Femur (tissue), 1 donor: Measurements from ENCODE around the gene P2RX4.
"Not testable (repeated sequence)": the region's sequence is repeated elsewhere in the genome, so short reads cannot be mapped to it uniquely, and the experiment has no call there.

ENCODE experiments used
- DNase-seq: peaks from one replicate; pipeline ENCODE4 v3.0.0-alpha.2; 2017

P2RX4 gene, protein sequence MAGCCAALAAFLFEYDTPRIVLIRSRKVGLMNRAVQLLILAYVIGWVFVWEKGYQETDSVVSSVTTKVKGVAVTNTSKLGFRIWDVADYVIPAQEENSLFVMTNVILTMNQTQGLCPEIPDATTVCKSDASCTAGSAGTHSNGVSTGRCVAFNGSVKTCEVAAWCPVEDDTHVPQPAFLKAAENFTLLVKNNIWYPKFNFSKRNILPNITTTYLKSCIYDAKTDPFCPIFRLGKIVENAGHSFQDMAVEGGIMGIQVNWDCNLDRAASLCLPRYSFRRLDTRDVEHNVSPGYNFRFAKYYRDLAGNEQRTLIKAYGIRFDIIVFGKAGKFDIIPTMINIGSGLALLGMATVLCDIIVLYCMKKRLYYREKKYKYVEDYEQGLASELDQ

DNA sequence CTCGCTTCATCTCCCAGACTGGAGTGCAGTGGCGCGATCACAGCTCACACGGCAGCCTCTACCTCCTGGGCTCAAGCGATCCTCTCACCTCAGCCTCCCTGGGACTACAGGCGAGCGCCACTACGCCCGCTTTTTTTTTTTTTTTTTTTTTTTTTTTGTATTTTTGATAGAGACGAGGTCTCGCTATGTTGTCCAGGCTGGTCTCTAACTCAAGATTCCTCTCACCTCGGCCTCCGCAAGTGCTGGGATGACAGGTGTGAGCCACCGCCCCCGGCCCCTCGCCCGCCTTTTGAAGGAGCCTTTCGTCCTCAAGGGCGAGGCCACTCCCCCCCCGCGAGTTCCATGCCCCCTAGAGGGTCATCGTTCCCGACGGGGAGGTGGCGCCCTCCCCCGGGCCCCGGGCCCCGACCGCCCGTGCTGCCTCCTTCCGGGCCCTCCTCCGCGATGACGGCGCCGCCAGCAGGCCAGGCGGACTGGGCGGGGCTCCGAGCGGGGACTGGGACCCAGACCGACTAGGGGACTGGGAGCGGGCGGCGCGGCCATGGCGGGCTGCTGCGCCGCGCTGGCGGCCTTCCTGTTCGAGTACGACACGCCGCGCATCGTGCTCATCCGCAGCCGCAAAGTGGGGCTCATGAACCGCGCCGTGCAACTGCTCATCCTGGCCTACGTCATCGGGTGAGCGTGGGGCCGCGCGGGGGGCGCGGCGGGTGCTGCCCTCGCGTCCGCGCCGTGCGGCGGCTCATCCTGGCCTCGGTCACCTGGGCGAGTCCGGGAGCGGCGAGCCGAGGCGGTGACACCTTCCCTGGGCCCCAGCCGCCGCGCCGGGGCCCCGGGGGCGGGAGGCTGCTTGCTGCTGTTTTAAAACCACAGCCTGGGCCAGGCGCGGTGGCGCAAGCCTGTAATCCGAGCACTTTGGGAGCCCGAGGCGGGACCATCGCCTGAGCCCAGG is at the start of gene P2RX4:
Gene P2RX4 (plus strand): TSS at position 506 of the 949 bp plus-strand sequence. CDS start 36 bp downstream, at position 542.
- peak; percentile 90 for DNase-seq

DNA sequence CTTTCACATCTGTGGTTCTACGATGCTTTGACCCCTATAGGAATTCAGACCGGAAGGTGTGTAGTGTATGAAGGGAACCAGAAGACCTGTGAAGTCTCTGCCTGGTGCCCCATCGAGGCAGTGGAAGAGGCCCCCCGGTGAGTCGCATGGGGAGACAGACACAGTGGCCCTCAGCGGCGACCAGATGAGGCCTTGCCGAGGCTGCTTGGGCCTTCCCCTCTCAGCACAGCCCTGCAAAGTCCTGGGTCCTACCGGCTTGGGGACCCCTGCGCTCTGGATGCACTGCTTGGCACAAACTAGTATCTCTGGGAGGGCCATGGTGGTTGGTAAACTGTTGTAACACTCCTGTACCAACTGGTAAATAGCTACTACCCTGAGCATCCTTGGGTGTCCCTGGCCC is 47.5 kb upstream of the P2RX4 start:
- no peak for DNase-seq

DNA sequence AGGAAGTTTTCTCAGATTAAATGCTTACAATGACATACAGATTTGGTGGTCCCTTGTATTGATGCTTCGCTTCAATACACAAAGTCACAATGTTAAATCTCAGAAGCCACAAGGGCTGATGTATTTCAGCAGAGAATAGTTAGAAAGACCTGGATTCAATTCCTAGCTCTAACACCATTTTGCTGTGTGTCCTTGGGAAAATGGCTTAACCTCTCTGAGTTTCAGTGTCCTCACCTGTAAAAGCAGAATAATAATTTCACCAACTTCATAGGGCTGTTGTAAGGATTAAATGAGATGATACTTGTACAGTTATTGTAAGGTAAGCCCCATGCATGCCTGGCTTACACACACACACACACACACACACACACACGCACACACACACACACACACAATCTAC is 46.9 kb upstream of the P2RX4 start:
- no peak for DNase-seq

DNA sequence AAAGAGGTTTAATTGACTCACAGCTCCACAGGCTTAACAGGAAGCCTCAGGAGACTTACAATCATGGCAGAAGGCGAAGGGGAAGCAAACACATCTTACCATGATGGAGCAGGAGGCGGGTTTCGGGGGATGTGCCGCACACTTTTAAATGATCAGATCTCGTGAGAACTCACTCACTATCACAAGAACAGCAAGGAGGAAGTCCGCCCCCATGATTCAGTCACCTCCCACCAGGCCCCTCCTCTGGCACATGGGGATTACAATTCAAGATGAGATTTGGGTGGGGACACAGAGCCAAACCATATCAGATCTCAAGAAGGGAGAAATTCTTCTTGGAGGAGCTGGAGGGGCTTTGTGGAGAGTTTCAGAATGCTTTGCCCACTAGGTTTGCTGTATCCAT is 45.1 kb upstream of the P2RX4 start:
- not testable (repeated sequence) for DNase-seq

DNA sequence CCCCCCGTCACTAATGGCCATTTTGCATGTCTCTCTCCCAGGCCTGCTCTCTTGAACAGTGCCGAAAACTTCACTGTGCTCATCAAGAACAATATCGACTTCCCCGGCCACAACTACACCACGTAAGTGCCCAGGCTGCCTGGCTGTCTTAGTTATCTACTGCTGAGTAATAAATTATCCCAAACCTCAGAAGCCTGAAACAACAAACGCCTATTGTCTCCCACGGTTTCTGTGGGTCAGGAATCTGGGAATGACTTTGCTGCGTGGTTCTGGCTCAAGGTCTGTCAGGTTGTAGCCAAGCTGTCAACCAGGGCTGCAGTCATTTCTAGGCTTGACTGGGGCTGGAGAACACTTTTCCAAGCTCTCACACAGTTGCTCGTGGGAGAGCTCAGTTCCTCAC is 44.6 kb upstream of the P2RX4 start:
- DNase-seq, result no peak

DNA sequence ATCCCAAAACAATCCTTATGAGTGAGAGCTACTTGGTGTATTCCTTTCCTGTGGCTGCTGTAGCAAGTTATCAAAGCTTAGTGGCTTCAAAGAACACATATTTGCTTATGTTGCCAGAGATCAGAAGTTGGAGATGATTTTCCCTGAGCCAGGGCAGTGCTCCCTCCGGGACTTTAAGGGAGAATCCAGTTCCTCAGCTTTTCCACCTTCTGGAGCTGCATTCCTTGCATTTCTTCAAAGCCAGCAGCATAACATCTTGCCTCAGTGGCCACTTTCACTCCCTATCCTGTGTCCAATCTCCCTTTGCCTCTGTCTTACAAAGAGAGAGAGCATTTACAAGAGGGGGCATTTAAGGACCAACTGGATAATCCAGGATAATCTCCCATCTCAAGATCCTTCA is 43.6 kb upstream of the P2RX4 start:
- DNase-seq, result no peak

DNA sequence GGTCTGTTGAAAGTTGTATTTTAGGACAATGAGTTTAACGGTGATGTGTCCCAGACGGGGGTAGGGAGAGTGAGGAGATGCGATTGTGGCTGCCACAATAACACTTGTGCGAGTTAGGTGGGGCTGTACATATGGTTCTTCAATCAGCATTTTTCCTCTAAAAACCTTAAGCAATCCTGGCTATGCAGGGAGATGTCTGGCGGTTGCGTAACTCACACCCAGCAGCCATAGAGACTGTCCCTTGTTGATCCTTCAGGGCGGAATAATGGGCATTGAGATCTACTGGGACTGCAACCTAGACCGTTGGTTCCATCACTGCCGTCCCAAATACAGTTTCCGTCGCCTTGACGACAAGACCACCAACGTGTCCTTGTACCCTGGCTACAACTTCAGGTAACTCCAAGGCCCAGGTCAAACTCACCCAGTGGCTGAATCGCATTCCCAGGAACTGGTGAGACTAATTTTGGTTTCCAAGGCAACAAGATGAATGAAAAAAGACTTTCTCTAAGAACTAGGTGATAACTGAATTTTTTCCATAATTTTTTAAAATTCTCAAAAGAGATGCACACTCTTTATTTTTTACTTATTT is 42.6 kb upstream of the P2RX4 start:
- no peak for DNase-seq

DNA sequence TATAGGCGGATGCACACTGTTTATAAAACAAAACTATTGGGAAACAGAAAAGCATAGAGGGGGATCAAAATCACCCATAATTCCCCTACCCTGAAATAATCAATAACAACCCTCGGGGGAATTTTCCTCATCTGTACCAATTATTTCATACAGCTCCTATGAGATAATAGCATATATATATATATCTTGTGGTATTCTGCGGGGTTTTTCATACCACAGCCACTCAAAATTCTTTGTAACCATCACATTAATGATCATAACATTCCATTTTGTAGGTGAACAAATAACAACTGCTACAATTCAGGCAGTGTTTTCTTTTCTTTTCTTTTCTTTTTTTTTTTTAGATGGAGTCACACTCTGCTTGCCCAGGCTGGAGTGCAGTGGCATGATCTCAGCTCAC is 42.0 kb upstream of the P2RX4 start:
- no peak for DNase-seq

DNA sequence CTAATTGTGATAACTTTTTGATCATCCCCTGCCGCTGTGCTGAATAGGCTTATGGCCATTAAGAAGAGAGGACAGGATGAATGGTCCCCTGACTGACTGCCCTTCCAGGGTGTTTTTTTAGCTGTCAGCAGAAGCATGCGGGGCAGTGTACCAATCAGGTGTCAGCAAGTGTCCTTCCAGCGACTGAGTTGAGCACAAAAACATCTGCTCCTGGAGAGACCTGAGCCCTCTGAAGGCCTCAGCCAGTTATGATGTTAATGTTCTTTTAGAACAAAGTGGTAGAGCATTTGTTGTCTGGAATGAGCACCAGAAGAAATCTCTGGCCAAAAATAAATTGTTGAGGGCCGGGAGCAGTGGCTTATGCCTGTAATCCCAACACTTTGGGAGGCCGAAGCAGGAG is 39.8 kb upstream of the P2RX4 start:
- no peak for DNase-seq

DNA sequence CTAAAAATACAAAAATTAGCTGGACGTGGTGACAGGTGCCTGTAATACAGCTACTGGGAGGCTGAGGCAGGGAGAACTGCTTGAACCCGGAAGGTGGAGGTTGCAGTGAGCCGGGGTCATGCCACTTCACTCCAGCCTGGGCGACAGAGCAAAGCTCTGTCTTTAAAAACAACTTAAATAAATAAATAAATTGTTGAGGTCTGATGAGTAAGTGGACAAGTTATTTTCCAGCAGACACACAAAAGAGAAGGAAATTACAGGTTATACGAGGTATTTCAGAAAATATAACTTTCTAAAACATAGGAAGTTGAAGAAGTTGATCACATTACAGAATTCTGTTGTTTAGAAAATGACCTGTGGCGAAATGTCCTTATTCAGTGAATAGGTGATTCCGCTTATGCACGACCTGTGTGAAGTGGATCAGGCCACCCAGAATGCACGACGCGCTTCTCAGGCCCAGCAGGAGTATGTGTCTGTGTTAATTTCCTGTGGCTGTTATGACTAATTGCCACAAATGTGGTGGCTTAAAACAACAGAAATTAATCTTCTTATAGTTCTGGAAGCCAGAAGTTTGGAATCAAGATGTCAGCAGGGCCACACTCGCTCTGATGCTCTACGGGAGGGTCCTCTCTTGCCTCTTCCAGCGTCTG is 39.2 kb upstream of the P2RX4 start:
- no peak for DNase-seq

DNA sequence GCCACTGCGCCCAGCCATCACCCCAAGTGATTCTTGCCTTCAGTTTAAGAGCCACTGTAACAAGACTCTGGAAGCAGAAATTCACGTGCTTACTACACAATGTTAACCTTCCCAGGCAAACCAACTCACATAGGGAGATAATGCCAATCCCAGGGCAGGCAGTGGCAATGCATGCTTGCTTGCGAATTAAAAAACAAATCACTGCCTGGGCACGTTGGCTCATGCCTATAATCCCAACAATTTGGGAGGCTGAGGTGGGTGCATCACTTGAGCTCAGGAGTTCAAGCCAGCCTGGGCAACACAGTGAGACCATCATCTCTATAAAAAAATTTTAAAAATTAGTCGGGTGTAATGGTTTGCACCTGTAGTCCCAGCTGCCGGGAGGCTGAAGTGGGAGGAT is 37.8 kb upstream of the P2RX4 start:
- no peak for DNase-seq

DNA sequence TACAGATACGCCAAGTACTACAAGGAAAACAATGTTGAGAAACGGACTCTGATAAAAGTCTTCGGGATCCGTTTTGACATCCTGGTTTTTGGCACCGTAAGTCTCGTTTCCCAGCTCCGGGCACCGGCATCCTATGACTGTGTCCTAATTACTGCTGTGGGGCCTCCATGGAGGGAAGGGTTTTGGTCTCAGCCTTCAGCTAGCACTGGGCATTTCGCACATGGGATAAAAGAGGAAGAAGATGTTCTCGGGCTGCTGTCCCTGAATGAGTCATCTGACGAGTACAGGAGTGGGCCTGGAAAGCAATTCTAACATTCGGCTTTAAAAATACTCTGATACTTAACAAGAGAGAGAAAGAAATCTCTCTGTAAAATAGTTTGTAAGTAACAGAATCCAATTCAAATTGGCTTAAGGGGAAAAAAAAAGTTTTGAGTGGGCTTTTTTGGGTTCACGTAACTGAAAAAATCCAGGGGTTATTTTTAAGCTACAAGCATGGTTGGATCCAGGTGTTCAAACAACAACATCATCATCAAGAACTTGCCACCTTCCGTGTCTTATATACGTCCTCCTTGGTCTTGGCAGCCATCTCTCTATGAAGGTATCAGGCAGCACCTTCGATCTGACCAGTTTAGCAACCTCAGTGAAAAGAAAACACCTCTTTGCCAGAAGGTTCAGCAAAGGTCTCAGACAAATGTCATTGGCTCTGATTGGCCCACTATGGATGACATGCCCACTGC is 34.4 kb upstream of the P2RX4 start:
- DNase-seq, result no peak

DNA sequence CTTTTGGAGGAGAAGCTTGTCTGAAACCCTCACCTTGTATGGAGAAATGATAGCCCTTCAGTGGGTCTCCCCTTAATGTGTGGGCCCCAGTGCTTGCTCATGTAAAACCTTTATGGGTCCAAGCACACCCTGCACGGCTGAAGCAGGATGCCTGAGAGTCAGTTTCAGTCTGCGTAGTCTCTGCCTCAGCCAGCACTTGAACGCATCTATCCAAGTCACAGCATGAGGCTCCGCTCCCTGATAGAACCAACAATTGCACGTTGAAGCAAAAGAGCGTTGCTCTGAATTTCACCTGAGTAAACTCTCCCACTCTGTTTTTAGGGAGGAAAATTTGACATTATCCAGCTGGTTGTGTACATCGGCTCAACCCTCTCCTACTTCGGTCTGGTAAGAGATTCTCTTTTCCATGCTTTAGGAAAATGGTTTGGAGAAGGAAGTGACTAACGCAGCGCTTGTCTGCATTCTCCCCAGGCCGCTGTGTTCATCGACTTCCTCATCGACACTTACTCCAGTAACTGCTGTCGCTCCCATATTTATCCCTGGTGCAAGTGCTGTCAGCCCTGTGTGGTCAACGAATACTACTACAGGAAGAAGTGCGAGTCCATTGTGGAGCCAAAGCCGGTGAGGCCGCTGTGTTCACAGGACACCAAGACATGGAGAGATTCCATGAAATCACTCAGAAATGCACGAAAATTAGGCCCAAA is 33.0 kb upstream of the P2RX4 start:
- no peak for DNase-seq

DNA sequence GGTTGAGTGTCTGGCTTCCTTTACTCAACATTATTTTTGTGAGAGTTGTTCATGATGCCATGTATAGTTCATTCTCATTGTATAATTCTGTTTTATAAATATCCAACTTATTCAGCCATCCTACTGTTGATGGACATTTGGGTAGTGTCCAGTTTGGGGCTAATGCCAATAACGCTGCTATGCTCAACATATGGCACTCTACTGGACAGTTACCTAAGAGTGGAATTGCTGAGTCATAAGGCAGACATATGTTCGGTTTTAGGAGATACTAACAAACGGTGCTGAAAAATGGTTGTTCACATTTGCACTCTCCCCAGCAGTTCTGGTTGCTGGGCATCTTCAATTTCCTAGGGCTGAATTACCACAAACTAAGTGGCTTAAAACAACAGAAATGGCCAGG is 28.7 kb upstream of the P2RX4 start:
- no peak for DNase-seq

DNA sequence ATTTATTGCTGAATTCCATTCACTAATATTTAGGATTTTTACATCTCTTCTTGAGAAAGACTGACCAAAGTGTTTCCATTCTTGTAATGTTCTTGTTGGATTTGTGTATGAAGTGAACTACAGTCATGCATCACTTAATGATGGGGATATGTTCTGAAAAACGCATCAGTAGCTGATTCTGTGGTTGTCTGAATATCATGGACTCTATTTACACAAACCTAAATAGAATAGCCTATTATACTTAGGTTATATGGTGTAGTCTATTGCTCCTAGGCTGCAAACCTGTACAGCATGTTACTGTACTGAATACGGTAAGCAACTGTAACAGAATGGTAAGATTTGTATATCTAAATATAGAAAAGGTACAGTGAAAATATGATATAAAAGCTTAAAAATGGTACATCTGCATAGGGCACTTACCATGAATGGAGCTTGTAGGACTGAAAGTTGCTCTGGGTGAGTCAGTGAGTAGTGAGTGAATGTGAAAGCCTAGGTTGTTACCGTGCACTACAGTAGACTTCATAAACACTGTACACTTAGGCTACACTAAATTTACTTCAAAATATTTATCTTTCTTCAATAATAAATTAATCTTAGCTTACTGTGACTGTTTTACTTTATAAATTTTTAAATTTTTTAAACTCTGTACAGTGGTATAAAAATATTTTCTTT is 27.6 kb upstream of the P2RX4 start:
- DNase-seq, result no peak

DNA sequence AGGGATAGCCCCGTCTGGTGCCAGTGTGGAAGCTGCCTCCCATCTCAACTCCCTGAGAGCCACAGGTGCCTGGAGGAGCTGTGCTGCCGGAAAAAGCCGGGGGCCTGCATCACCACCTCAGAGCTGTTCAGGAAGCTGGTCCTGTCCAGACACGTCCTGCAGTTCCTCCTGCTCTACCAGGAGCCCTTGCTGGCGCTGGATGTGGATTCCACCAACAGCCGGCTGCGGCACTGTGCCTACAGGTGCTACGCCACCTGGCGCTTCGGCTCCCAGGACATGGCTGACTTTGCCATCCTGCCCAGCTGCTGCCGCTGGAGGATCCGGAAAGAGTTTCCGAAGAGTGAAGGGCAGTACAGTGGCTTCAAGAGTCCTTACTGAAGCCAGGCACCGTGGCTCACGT is 25.5 kb upstream of the P2RX4 start:
- DNase-seq, result no peak

DNA sequence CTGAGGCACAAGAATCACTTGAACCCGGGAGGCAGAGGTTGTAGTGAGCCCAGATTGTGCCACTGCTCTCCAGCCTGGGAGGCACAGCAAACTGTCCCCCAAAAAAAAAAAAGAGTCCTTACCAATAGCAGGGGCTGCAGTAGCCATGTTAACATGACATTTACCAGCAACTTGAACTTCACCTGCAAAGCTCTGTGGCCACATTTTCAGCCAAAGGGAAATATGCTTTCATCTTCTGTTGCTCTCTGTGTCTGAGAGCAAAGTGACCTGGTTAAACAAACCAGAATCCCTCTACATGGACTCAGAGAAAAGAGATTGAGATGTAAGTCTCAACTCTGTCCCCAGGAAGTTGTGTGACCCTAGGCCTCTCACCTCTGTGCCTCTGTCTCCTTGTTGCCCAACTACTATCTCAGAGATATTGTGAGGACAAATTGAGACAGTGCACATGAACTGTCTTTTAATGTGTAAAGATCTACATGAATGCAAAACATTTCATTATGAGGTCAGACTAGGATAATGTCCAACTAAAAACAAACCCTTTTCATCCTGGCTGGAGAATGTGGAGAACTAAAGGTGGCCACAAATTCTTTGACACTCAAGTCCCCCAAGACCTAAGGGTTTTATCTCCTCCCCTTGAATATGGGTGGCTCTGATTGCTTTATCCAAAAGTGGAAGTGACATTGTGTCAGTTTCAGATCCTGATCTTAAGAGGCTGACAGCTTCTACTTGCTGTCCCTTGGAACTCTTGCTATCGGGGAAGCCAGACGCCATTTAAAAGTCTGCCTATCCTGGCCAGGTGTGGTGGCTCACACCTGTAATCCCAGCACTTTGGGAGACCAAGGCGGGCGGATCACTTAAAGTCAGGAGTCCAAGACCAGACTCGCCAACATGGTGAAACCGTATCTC is 24.7 kb upstream of the P2RX4 start:
- DNase-seq, result no peak

DNA sequence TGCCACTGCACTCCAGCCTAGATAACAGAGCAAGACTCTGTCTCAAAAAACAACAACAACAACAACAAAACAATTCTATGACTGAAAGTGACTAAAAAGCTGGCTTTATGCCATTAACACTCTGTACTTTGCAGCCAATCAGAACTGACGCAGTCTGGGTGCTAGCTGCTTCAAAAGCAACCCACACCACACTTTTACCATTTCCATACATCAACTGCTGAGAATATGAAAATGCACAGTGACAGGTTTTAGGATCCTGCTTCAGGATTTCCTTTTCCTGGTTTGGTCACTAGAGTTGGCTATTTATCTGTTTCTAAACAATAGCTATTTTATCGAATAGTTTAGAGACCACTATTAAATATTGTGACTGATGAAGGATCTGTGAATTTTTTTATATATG is 23.1 kb upstream of the P2RX4 start:
- no peak for DNase-seq

DNA sequence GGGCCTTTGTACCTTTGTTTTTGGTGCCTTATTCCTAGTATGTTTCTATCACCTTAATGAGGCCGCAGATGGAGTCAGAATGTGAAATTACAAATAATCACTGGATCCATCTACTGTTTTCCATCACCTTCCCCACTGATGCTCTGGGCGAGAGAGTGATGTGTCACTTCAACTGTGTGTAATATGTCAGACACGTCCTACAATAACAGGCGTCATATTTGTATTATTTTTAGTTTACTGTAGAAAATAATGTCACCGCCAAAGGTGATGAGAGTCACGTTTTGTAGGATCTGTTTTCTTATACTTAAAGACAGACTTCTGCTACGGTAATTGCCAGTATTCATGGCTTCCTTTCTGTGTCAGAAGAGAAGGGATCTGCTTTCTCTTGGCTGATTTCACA is 22.4 kb upstream of the P2RX4 start:
- no peak for DNase-seq

DNA sequence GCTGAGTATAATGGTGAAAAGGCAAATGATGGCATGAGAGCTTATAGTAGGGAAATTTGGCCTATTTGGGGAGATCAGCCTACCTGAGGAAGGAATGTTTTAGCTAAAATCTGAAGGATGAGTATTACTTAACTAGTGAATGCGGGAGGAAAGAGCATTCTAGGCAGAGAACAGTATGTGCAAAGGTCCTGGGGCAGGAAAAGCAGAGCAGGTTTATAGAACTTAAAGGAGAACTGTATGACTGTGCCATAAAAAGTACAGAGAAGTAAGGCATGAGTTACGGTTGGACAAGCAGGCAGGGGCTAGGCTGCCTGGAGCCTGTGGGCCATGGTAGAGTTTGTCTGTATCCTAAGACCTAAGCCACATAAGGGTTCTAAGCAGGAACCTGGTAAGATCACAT is 21.7 kb upstream of the P2RX4 start:
- no peak for DNase-seq
